ENCODE measurements around the gene TMEM233. TPM values are rescaled to one million over a fixed set of nuclear protein-coding genes. Genes with fewer than 3 reads are reported as not detected.

The TMEM233 gene
- total and polyA plus RNA-seq, 2 of the 8 experiments (the other 6 are each of a cell fraction or from before 2014, with no cell fraction given) = 0.09 TPM

GRCh38 chr12:119681111-119681510 is 87.5 kb downstream of the TMEM233 start (continued):
- TF ChIP-seq, protein P1, sequence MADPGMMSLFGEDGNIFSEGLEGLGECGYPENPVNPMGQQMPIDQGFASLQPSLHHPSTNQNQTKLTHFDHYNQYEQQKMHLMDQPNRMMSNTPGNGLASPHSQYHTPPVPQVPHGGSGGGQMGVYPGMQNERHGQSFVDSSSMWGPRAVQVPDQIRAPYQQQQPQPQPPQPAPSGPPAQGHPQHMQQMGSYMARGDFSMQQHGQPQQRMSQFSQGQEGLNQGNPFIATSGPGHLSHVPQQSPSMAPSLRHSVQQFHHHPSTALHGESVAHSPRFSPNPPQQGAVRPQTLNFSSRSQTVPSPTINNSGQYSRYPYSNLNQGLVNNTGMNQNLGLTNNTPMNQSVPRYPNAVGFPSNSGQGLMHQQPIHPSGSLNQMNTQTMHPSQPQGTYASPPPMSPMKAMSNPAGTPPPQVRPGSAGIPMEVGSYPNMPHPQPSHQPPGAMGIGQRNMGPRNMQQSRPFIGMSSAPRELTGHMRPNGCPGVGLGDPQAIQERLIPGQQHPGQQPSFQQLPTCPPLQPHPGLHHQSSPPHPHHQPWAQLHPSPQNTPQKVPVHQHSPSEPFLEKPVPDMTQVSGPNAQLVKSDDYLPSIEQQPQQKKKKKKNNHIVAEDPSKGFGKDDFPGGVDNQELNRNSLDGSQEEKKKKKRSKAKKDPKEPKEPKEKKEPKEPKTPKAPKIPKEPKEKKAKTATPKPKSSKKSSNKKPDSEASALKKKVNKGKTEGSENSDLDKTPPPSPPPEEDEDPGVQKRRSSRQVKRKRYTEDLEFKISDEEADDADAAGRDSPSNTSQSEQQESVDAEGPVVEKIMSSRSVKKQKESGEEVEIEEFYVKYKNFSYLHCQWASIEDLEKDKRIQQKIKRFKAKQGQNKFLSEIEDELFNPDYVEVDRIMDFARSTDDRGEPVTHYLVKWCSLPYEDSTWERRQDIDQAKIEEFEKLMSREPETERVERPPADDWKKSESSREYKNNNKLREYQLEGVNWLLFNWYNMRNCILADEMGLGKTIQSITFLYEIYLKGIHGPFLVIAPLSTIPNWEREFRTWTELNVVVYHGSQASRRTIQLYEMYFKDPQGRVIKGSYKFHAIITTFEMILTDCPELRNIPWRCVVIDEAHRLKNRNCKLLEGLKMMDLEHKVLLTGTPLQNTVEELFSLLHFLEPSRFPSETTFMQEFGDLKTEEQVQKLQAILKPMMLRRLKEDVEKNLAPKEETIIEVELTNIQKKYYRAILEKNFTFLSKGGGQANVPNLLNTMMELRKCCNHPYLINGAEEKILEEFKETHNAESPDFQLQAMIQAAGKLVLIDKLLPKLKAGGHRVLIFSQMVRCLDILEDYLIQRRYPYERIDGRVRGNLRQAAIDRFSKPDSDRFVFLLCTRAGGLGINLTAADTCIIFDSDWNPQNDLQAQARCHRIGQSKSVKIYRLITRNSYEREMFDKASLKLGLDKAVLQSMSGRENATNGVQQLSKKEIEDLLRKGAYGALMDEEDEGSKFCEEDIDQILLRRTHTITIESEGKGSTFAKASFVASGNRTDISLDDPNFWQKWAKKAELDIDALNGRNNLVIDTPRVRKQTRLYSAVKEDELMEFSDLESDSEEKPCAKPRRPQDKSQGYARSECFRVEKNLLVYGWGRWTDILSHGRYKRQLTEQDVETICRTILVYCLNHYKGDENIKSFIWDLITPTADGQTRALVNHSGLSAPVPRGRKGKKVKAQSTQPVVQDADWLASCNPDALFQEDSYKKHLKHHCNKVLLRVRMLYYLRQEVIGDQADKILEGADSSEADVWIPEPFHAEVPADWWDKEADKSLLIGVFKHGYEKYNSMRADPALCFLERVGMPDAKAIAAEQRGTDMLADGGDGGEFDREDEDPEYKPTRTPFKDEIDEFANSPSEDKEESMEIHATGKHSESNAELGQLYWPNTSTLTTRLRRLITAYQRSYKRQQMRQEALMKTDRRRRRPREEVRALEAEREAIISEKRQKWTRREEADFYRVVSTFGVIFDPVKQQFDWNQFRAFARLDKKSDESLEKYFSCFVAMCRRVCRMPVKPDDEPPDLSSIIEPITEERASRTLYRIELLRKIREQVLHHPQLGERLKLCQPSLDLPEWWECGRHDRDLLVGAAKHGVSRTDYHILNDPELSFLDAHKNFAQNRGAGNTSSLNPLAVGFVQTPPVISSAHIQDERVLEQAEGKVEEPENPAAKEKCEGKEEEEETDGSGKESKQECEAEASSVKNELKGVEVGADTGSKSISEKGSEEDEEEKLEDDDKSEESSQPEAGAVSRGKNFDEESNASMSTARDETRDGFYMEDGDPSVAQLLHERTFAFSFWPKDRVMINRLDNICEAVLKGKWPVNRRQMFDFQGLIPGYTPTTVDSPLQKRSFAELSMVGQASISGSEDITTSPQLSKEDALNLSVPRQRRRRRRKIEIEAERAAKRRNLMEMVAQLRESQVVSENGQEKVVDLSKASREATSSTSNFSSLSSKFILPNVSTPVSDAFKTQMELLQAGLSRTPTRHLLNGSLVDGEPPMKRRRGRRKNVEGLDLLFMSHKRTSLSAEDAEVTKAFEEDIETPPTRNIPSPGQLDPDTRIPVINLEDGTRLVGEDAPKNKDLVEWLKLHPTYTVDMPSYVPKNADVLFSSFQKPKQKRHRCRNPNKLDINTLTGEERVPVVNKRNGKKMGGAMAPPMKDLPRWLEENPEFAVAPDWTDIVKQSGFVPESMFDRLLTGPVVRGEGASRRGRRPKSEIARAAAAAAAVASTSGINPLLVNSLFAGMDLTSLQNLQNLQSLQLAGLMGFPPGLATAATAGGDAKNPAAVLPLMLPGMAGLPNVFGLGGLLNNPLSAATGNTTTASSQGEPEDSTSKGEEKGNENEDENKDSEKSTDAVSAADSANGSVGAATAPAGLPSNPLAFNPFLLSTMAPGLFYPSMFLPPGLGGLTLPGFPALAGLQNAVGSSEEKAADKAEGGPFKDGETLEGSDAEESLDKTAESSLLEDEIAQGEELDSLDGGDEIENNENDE (IDR thresholded peaks at IDR 0.05; ENCODE audit: insufficient replicate concordance, low read length) = no peak
- TF ChIP-seq CHD2 (IDR thresholded peaks at IDR 0.05; ENCODE audit: low read length) (no peak), TCF12 (IDR thresholded peaks at IDR 0.05; ENCODE audit: low read depth, low read length) (no peak), GTF2F1 (IDR thresholded peaks at IDR 0.05; ENCODE audit: borderline replicate concordance, low read depth, low read length) (no peak), SP1 (IDR thresholded peaks at IDR 0.05; ENCODE audit: low read depth, low read length) (no peak)
